Mucosa of descending colon (tissue), 3 donors: ENCODE results near the gene GGNBP2. TPM values are rescaled to one million over a fixed set of nuclear protein-coding genes. Genes with fewer than 3 reads are reported as not detected.

Experiments
- ATAC-seq: fragments of 200-7000 bp; cut with Tn5 transposase; one replicate; pipeline ENCODE4 v1.9.1; 2020; ENCODE audit warnings: mild to moderate bottlenecking, moderate library complexity
- DNase-seq, 3 donors: peaks; one replicate each; pipeline ENCODE4 v3.0.0-alpha.2; 2020
- H3K36me3 ChIP-seq: fragments of 200-600 bp; one replicate; pipeline ENCODE4 v1.8.0; 2021; ENCODE audit warnings: low read depth, mild to moderate bottlenecking
- H3K4me1 ChIP-seq: fragments of 200-600 bp; one replicate; pipeline ENCODE4 v1.8.0; 2021; ENCODE audit warnings: low read depth, mild to moderate bottlenecking
- H3K4me3 ChIP-seq: fragments of 200-600 bp; one replicate; pipeline ENCODE4 v1.8.0; 2021; ENCODE audit warnings: mild to moderate bottlenecking
- H3K9me3 ChIP-seq: fragments of 200-600 bp; one replicate; pipeline ENCODE4 v1.8.0; 2021; ENCODE audit warnings: mild to moderate bottlenecking
- CTCF ChIP-seq: fragments of 200-600 bp; IDR thresholded peaks from one replicate; pipeline ENCODE4 v1.8.0; 2022; ENCODE audit warnings: antibody characterized with exemption, mild to moderate bottlenecking
- intact Hi-C, 2 donors: fragments of 100-400 bp; cut with DNase I in 1 of 2; cut with micrococcal nuclease in 1 of 2; formaldehyde crosslinking; loops; one replicate each; pipeline versions ENCODE4 v1.11.0 to v1.11.1; 2022; cut with DNase I, micrococcal nuclease
- total RNA-seq, 3 donors: library from RNA; stranded (reverse); fragmentation: NEBNext Ultra II Directional in 2 of 3; extraction: Animal tissue kit (Norgen Biotek cat#: 25700) in 2 of 3; gene quantifications; one replicate each; pipeline versions ENCODE4 v1.2.1 to v1.2.4, GENCODE V29; 2021 to 2023
- donor health status: DM: no; HTN: no; CAD: no; lungs with moderate emphysema.
- donor health status: DM: no; HTN: no; CAD: no.
- donor health status: DM: no; HTN: yes; CAD: no.

The GGNBP2 gene
- total RNA-seq, 3 donors from 2014 or later = 80.4 to 93.4 (median 90.7) TPM

- peak; percentile 91 for ATAC-seq
- H3K9me3 ChIP-seq = no peaks in the 10 kb centered on the region
- intact Hi-C loops = no loop called here
- peaks cover 33% of the 10 kb centered on the region for H3K4me1 ChIP-seq
- no peaks in the 10 kb centered on the region for H3K36me3 ChIP-seq
- peak within 1 kb of the TSS; percentile 87 for H3K4me3 ChIP-seq
- DNase-seq = peak; percentile 91 to 95 (median 91)
- no peak for TF ChIP-seq CTCF
Measured at GRCh38 chr17:36591434-36592315, 47.0 kb downstream of the GGNBP2 start, which contains the start of gene DHRS11. TSS of gene DHRS11 (plus strand) at chr17:36591879. CDS start at chr17:36592010, 131 bp downstream.

DNA sequence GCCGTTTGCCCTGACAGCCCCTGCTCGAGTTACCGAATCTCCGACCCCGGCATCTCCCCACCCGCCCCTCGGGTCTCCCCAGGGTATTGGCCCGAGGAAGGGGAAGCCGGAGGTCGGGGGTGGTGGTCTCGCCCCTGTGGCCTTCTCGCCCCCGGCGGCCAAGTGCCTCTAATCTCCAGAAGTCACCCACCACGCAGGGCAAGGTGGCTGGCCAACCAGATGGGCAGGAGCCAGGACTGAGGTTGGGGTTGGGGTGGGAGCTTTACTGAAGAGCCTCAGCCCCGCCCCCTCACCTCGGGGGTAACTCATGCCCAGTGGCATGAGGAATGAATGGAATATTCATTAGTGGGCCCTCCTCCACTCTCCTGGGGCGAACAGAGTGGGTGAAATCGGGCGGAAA, 47.6 kb downstream of the GGNBP2 start:
- intact Hi-C loops = no loop called here
- TF ChIP-seq CTCF = no peak

GRCh38 chr17:36592716-36593321, 48.1 kb downstream of the GGNBP2 start:
- peak in 2 of 3 donors; percentile 68 to 82 for DNase-seq
- Histone ChIP-seq H3K4me1 (peaks cover 43% of the 10 kb centered on the region), H3K4me3 (peak overlapping the region; percentile 87), H3K9me3 (no peaks in the 10 kb centered on the region), H3K36me3 (no peaks in the 10 kb centered on the region)
- intact Hi-C loops = no loop called here
- ATAC-seq = peak; percentile 73
- TF ChIP-seq CTCF = no peak

More for the DNA sequence above, 47.6 kb downstream of the GGNBP2 start:
- peak; percentile 30 for ATAC-seq
- no peaks in the 10 kb centered on the region for H3K9me3 ChIP-seq
- H3K36me3 ChIP-seq = no peaks in the 10 kb centered on the region
- H3K4me1 ChIP-seq = peaks cover 40% of the 10 kb centered on the region
- DNase-seq = peak; percentile 52 to 68 (median 65)
- H3K4me3 ChIP-seq = peak overlapping the region; percentile 87

DNA sequence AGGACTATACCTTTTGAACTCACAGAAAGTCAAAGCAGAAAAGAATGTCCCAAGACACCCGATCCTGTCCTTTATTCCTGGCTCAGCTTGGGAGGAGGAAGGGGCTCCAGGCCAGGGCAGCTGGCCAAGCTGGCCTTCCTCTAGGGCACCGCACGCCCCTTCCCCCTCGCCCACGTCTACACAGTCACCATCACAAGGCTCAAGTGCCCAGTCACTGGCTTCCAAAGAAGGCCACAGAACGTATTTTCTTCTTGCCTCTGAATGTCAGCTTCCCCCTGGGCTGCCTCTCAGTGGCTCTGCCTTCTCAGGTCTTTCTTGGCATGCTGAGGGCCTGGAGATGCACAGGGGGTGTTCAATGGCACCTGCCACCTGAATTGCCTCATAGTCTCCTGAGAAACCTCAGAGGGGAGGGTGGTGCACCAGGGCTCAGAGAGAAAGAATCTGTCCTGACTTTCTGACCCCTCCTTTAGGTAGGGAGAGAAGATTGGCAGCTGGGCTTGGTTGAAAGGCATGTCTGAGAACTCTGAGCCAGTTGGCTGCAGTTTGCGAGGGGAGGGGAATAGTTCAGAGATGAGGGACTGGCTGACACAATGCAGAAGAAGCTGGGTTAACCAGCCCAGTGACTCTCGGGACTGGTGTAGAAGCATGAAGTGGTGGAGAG, 49.1 kb downstream of the GGNBP2 start:
- ATAC-seq (no peak), DNase-seq (peak in 1 of 3 donors; percentile 49)
- peaks cover 53% of the 10 kb centered on the region for H3K4me1 ChIP-seq
- no peak for TF ChIP-seq CTCF
- H3K4me3 ChIP-seq = no peak overlapping the region
- no peaks in the 10 kb centered on the region for H3K36me3 ChIP-seq
- H3K9me3 ChIP-seq = no peaks in the 10 kb centered on the region
- intact Hi-C loops = no loop called here

- no peak for ATAC-seq
- DNase-seq = peak in 1 of 3 donors; percentile 44
- Histone ChIP-seq H3K4me3 (no peak overlapping the region), H3K4me1 (peaks cover 54% of the 10 kb centered on the region), H3K36me3 (no peaks in the 10 kb centered on the region), H3K9me3 (no peaks in the 10 kb centered on the region)
- no peak for TF ChIP-seq CTCF
- intact Hi-C loops = no loop called here
Measured at GRCh38 chr17:36594626-36595401, 50.1 kb downstream of the GGNBP2 start.
